Activated T-helper 1 cell treated with Interleukin-2 at 50 U/mL for 16 hours (primary cell): Measurements from ENCODE around the gene ARAP1.

Experiments
- DNase-seq: peaks from one replicate; pipeline ENCODE4 v3.0.0-alpha.2; 2020; ENCODE audit warnings: low read depth

ARAP1 gene

DNA sequence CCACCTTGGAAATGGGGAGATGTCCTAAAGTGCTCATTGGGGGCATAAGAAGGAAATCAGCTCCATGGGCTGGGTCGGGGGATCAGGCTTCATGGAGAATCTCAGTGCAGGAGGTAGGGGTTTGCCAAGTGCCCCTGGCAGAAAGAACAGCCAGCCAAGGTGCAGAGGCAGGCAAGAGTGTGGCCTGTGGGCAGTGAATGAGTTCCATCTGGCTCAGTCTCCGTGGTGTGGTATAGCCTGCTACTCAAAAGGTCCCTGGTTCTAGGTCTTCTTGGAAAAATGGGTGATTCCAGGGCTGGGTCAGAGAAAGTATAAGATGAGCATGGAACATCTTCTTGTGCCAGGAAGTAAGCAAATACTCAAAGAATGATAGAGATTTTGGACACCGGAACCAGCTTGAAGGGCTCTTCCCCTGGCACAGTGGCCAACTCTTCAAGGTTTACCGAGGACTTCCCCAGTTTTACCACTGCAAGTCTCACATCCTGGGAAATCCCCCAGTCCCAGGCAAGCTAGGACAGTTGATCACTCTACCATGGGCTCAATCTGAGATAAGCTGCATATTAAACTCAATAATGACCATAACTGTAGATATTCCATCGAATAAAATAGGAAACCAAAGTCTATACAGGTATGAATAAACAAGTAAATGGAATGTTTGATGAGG, 10.6 kb upstream of the ARAP1 start:
- no peak for DNase-seq

DNA sequence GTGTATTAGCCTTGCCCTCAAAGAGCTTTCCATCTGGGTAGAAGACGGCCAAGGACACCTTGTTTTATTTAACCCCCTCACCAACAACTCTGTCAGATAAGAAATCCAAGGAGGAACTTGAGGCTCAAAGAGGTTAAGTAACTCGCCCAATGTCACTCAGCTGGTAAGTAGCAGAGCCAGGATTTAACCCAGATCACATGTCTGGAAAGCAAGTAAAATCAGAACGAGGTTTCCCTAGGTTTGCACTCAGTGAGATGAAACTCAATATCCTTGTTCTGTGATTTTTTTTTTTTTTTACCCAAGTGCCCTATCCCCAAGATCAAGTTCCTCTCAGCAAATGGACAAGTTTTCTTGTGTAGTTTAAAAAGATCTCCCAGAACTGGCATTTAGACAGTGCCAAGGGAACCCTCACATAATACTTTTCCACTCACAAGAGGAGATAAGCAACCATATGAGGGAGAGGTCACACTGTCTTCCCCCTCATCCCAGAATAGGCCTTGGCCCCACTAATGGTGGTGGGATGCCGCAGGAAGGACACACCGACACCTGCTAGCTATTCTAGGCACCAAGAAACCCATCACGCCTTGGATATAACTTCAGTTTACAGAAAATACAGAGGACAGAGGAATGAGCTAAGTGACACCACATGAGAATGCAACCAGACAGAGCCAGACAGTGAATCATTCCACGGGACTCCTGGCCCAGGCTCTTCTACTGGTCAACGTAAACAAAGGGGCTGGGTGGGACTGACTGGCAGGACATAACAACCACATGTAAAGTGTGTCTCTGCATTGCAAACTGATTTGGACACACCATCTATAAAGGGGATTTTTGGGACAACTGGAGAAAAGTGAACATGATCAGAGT, 8.6 kb upstream of the ARAP1 start:
- no peak for DNase-seq

DNA sequence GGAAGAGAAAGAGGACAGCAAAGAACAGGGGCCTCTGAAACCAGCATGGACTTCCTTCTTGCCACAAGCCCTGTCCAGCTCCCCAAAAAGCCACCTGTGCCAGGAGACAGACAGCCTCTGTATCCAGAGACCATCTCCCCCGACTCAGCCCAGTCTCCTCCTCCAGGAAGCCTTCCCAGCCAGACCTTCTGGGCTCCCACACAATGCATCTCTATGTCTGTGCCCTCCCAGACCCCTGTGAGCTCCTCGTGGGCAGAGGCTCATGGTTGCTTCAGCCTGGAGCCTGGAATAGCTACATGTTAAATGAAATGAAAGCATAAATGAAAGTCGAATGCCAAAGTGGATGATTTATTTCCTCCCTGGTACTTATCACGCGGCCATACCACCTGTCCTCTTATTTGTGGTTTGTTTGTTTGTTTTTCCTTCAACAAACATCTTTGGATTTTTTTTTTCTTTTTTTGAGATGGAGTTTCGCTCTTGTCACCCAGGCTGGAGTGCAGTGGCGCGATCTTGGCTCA, 7.3 kb upstream of the ARAP1 start:
- DNase-seq: no peak

DNA sequence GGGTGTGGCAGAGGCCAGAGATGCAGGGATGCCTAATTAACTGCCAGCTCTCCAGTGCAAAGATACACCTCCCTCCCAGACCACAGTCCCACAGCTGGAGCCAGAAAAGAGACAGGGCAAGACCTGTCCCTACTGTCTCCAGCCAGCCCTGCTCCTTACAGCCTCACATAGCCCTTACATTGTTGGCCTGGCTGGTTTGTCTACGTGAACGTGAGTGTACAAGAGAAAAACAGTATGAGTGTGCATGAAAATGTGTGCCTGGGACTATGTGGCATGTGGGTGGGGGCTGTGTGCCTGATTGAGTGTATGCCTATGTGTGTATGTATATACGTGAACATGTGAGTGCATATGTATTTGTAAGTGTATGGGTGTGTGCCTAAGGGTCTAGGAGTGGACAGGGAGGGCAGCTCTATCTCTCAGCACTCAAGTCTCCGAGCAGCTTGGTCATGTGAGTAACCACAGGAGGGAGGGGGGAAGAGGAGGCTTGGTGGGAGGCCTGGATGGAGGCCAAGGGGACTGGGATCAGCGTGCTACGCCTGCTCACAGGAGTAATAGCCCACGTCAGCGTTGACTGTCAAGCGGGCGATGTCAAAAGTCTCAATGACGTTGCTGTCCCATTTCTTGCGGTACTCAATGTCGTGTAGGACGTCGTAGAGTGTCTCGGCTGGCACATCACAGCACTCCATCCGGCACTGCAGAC, 6.6 kb upstream of the ARAP1 start:
- DNase-seq: no peak

DNA sequence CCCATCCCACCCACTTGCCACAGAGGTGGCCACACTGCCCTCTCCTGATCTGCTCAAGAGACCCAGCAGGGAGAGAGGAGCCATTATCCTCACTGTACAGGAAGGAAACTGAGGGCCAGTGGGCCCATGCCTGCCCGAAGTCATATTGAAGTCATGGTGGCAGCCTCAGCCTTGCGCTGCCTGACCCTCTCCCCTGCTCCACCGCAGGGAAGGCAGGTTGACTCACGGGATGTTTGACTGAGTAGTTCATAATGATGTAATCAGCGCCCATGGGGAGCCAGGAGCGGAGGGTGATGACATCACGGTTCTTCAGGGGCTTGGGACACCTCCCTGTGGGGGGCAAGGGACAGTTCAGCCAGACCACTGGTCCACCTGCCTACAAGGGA, 6.1 kb upstream of the ARAP1 start:
- no peak for DNase-seq

DNA sequence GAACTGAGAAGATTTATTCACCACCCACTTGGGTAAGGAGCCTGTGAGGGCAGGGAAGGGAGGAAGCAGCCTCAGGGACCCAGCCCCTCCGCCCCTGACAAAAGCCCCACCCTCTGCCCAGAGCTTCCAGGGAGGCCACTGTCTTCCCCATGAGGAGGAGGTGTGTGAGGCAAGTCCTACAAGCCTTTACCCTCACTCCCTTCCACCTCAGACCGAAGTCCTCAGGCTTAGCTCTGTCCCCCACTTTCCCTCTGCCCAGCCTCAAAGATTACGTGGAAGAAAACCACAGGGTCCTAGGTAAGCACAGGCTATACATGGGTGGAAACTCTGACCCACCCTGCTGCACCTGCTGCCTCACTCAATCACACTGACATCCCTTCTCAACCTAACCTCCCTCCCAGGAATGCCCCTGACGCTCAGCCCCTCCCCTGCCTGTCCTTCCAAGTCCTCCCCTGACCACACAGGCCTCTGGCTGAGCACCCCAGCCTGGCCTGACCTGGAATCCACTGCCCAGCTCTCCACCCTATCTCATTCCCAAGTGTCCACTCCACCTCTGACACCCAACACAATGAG, 3.6 kb upstream of the ARAP1 start:
- DNase-seq: no peak

DNA sequence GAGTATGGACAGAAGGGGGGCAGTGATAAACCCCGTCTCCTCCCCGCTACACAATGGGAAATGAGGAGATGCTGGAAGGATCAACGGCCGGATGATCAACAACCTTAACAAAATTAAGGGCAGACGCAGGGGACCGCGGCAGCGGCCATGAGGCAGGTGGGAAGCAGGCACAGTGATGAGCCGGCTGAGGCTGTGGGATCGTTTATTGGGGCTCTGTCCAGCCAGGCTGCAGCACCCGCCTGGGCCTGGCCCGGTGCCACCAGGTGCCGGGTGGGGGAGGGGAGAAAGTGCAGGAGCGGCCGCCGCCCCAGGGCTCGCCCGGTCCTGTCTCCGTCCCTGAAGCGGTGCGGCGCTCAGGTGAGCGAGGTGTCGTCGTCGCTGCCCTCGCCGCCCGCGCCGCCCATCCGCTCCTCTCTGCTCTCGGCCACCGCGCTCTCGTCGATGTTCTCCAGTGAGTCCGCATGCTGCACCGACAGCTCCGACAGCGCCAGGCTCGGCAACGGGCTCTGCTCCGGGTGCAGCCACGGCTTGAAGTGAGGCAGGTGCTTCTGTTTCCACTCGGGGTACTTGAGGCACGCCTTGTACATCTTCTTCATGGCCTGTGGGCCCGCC, 2.4 kb upstream of the ARAP1 start:
- no peak for DNase-seq

DNA sequence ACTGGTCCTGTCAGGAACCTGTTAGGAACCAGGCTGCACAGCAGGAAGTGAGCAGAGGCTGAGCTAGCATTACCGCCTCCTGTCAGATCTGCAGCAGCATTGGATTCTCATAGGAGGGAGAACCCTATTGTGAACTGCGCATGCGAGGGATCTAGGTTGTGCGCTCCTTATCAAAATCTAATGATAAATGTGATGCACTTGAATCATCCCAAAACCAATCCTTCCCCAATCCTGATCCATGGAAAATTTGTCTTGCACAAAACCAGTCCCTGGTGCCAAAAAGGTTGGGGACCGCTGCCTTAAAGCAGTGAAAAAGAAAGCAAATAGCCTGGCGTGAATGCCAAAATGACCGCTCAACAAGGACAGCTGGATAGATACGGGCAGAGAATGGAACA, 1.9 kb upstream of the ARAP1 start:
- DNase-seq: no peak

DNA sequence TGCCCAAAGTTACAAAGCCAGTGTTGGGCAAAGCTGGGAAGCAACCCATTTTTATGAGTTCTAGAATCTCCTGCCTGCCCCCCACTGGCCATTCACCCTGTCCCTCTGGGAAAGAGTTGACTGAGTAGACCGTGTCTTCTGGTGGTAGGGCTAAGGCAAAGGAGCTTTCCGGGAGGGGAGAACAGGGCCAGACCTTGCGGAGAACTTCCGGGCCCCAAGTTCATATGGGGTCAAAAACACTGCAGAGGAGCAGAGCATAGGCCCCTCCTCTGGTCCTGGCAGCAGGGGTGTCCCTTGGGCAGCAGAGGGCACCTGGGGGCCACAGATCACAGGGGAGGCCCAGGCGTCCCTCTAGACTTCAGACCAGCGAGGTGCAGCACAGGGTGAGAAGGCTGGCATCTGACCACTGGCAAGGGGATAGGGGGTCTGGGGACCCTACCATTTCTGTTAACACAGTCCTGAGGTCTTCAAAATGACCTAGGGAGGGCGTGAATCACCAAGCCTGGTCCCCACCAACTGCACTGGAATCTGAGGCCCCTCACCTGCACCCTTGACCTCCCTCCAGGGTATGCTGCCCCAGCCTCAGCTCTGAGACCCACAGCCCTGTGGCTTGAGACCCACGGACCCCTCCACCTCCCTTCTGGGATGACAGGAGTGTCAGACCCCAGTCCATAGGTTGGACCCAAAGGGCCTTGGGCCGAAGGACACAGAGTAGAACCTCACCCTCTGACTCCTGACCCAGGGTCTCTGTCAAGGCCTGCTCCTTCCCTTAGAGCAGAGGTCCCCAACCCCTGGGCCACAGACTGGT, 1.3 kb upstream of the ARAP1 start:
- no peak for DNase-seq

DNA sequence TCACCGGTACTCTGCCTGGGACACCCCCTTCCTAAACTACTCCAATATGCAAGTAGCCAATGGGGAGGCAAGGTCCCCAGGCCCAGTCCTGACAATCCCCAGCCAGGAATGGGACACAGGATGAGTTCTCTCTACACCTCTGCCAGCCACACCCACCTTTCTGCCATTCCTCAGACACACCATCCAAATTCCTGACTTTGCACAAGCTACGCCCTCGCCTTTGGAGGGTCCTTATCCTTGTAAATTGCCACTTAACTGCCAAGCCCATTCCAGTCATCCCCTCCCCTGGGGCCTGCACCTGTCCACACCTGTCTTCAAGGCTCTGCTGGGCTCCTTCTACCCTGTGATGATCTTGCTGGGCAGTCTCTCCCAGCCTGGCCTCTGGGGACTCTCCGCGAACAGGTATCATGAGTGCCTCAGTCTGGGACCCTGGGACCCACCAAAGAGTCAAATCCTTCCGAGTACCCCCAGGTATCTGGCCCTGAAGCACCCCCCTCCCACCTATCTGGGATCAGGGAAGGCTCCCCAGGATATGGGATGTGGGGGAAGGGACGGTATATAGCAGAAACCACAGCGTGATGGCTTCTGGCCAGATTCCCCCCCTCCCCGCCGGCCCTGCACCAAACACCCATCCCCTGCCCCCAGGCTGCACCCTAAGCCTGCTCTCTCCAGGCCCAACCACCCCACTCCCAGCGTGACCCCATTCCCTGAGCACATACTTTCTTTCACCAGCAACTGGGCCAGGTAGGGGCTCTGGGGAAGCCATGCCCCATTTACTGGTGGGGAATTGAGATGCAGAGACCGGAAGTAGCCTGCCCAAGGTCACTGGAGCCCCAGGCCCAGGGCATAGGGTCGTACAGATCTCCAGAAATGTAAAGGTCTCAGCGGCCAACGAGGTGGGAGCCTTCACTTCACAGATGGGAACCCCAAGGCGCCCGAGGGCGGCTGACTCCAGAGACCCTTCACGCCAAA, 806 bp downstream of the ARAP1 start:
- no peak for DNase-seq

DNA sequence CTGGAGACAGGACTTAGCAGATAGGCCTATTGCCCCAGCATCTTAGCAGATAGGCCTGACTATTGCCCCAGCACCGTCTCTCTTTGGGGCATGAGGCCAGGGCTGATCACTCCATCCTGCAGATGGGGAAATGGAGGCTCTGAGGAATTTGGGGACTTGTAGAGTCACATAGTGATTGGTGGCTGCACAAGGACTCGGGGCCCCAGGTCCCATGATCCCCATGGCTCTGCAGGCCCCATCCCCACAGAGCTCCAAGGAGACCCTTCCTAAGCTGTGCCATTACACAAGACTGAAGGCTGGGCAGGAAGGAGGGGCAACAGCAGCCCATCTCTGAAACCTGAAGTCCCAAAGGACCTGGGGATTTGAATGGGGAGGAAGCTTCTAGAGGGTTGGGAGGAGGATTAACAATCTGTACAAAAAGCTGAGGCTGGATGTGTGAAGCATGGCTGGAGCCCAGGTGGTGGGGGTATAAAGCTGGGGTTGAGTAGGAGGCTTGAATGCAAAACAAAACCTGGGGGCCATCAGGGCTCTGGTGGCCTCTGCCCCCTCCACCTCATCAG, 1.6 kb downstream of the ARAP1 start:
- no peak for DNase-seq

DNA sequence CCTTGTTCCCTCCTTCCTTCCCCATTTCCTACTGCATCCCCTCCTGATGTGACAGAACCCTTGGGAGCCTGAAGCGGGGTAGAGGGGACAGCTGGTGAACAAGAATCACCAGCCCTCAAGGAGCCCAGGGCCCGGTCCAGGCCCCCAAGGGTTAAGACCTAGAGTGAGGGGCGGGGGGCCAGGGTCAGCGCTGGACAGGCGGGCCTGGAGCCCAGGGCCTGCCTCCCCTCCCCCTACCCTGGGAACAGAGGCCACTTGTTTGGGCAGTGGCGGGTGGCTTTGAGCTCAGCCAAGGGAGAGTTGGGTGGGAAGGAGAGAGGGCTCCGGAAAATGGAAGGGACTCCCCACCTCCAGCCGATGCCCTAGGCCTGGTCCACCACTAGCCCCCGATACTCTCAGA, 2.1 kb downstream of the ARAP1 start:
- no peak for DNase-seq

DNA sequence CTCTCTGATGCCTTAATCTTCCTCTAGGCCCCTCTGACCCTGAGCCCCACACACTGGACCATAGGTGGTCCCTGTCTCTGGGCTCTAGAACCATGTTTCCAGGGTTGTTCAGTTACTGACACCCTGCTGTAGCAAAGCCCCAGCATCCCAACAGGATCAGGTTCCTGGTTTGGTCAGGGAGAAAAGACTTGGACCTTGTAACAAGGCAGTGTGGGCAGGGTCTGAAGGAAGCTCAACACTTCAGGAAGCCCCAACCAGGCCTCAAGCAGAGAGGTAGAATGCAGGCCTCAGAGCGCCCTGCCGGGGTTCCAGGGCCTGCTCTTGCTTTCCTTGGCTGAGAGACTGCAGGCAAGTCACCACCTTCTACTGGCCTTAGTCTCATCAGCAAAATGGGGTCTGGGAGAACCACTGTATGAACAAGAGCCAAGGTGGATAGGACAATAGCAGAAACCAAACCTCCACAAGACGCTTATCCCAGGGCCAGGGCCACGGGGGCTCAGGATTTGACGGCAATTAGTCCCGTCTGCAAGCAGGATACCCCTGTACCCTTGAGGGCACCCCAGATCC, 4.8 kb downstream of the ARAP1 start:
- no peak for DNase-seq

DNA sequence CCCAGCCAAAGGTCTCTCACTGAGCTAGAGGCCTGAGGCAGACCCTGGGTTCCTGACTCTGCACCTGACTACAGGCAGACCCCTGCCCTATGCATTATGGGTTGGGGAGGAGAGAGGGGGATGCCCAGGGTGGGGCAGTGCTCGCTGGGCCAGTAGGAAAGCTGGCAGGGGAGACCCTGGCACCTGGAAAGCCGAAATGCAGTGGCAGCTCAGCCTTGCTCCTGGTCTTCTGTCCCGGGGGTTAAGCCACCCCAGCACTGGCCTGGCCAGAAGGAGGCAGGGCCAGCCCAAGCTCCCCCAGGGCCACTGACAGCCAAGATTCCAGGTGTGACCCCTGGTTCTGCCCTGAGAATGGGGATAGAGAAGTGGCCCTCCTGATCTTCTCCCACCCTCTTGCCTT, 5.4 kb downstream of the ARAP1 start:
- no peak for DNase-seq

DNA sequence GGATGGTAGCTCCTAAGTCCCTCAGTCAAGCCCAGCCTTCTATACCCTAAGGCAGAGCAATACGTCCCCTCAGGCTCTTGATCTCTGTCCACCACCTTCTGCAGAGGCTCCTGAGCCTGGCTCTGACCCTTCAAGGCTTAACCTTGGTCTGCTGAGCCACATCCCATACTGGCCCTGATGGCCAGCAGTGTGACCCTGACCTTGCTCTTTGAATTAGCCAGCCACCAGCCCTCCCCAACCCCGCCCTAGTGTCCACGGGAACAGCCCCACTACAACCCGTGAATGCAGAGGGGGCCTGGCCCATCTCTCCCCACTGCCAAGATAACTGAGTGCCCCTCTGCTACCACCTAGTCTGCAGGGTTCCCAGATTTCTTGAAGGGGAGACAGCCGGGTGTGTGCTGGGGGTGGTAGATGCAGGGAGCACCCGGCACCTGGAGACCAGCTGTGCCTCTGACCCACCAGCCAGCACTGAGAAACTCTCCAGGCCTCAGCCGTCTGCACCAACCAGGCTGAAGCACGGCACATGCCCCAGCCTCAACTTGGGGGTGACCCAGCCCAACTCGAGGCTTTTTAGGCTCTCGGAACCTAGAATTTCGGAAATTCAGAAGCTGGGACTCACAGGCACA, 6.2 kb downstream of the ARAP1 start:
- no peak for DNase-seq

DNA sequence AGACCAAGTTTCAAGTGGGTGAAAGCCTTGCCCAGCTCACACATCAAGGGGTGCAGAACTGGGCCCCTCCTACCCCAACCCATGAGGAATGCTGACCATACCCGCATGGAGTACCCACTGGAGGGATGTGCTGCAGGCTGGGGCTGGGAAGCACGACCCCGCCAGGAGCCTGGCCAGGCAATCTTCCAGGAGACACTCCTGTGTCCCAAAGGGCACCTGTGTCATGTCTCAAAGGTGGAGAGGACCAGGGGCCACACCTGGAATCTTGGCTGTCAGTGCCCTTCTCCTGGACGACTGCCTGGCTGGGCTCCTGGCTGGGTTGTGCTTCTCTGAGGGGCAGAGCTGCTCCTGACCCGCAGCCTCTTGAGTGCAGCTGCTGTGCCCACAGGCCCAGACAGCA, 6.7 kb downstream of the ARAP1 start:
- DNase-seq: no peak

DNA sequence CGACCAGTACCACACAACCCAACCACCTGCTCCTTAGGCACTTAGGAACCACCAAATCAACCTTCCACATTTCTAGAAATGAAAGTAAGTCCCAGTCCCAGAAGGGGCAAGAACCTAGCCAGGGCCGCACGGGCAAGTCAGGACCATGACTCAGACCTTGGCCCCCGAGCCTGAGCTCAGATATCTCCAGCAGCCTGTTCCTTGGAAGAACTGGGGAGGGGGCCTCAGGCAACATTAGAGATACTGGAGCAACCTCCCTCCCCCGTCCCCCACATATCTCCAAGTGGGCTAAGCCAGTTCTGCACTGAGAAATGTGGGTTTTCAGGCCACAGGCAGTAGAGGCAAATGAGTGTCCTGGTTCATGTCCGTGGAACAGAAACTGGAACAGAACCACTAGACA, 7.7 kb downstream of the ARAP1 start:
- no peak for DNase-seq

DNA sequence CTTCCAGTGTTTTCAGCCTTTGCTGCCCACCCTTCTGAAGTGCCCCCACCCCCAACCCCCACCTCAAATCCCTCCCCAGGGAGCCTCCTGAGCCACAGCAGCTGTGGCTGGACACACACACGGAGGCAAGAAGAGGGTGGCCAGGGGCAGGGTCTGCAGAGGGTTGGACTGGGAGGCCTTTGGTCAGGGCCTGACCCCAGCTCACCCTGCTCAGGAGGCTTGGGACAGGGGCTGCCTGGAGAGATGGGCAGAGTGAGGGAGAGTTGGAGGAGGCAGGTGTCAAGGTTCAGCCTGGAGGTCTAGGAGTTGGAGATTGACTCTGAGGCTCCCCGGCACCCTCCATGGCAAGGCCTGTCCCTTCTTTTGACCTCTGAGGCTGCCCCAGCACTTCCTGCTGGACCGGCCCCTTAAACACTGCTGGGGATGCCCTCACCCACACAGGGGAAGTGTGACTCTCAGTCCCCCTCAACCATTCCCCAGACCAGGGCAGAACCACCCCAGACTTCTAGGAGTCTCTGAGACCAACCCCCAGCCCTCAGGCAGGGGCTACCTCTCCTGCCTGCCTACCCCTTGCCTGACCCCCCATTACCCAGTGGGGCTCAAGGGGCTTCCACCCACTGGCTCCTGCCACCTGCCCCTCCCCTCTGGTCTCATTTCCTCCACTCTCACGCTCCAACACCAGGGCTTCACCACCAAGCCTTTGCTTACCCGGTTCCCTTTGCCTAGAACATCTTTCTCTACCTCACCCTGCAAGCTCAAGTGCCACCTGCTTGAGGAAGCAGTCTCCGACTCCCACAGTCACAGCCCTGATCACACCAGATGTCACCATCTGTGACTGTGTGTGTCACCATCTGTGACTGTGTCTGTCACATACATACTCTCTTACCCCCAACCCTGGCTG, 8.6 kb downstream of the ARAP1 start:
- no peak for DNase-seq
